Inflammatory macrophage treated with lipopolysaccharide for 1 hour (primary cell): ENCODE measurements around the gene DPP8.
"Not testable (repeated sequence)": the region's sequence is repeated elsewhere in the genome, so short reads cannot be mapped to it uniquely, and the experiment has no call there.

Source experiments
- DNase-seq, 2 donors: peaks; one replicate each; pipeline ENCODE4 v3.0.0-alpha.2; 2020 to 2022

DPP8 gene

DNA sequence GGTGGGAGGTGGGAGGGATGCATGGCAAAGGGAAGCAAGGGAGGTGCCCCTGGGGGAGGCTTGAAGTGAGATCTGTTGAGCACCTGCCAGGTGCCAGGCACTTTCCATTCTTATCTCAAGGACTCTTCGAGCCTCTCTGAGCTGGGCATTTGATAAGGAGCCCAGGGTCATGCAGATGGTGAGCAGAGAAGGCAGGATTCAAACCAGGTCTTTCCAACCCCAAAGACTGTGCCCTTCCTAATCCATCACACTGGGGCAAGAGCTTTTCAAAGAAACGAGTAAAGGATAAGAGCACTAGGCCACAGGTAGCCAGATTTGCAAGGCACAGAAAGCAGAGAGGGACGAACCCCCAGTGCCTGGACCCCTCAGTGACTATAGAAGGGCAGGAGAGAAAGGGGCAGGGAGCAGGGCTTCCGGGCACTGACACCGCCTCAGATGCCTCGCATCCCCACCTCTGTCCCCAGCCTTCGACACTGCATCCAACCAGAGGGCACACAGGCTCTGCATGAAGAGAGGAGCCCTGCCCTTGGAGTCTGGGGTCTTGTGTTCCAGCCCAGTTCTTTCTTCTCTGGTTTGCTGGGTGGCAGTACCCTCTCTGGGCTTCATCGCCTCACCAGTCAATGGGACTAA is 115.8 kb downstream of the DPP8 start:
- DNase-seq = no peak

DNA sequence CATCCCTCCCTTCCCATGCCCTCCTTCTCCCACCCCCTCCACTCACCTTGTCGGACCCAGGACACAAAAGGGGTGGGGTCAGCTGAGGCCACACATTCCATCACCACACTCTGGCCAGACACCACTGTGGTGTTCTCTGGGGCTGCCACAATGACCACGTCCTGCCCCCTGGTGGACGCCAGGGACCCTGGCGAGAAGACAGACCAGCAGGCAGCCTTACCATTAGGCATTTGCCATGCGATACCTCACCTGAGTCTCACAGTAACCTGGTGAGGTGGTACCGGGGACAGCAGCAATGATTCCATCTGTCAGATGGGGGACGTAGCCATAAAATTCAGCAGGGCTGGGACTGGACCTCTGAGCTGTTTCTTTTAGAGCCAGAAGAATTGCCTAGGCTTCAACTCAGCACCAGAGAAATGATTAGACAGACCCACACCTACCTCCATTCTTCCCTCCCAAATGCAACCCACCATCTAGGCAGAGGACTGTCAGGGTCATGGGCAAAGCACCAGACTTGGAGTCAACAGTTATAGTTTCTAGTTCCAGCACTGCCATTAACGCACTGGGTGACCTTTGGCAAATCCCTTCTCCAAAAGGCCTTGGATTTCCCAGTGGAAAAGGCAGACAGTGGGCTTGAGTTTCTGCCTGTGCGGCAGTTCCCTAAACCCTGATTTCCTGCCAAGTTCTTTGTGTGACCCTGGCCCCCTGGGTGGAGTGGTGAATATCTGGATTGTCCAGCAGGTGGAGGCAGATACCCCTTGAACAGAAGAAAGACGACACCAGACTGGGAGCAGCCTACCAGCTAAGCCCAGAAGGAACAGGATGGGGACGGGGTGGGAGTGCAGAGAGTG is 116.5 kb downstream of the DPP8 start:
- DNase-seq = peak; percentile 31 to 57

DNA sequence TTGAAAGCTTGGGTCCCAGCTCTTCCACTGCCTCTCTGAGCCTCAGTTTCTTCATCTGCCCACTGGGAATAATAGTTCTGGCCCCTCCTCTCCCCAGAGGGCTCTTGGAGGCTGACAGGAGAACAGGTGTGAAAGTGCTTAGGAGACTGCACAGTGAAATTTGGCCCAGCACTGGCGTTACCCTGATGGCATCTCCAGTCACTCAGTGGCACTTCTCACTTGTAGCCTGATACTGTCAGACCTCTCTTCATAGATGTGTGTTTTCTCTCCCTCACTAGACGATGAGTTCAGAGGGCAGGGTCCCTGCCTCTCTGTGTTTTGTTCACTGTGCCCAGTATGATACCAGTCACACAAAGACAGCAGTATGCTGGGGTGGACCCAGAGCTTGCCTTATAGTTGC is 117.5 kb downstream of the DPP8 start:
- DNase-seq = no peak

GRCh38 chr15:65399001-65399706 is 118.3 kb downstream of the DPP8 start:
- no peak for DNase-seq

DNA sequence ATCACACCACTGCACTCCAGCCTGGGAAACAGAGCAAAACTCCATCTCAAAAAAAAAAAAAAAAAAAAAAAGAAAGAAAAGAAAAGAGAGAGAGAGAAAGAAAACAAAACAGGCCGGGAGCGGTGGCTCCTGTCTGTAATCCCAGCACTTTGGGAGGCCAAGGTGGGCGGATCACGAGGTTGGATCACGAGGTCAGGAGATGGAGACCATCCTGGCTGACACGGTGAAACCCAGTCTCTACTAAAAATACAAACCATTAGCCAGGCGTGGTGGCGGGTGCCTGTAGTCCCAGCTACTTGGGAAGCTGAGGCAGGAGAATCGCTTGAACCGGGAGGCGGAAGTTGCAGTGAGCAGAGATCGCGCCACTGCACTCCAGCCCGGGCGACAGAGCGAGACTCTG is 119.0 kb downstream of the DPP8 start:
- not testable (repeated sequence) for DNase-seq

DNA sequence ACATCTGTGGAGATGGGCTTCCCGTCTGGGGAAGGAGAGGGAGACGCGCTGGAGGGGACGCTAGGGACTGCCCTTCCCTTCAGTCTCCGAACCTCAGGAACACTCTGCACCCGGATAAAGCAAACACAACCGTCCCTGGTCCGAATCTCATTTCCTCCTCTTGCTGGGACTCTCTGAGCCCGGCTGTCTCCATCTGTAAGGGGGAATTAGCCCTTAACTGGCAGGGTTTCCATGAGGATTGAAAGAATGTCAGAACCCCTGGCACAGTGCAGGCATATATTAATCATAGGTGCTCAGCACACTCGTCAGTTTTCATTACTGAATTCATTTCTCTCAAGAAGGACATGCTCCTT is 120.5 kb downstream of the DPP8 start:
- DNase-seq = no peak

DNA sequence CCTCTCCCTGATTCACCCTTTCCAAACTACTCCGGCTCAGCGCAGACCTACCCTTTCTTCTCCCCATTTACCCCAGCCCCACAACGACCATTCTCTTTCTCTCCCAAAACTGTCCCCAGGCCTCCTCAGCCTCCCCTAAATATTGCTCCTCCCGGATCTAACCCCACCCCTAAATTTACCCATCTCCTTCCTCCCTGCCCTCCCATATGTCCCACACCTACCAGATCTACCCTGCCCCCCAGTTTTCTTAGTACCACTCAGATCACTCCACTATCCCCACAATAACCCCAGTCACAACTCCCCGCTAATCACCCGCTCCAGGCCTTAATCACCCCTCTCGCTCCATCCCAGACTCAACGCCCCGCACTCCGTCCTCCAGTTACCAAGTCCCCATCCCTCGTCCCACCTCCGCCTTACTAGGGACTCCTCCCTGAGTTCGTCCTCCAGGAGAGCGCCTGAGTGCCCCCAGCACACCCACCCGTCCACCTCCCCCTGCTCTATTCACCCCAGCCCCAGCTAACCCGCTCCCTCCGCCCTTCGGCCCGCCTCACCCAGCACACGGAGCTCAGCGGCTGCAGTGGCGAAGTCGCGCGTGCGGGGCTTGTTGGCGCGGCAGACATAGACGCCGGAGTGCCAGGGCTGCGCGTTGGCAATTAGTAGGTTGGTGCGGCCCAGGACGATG is 121.1 kb downstream of the DPP8 start:
- DNase-seq = no peak

GRCh38 chr15:65395567-65396202 is 121.8 kb downstream of the DPP8 start:
- DNase-seq = no peak

- no peak for DNase-seq
Measured at GRCh38 chr15:65394936-65395335, 122.6 kb downstream of the DPP8 start.

DNA sequence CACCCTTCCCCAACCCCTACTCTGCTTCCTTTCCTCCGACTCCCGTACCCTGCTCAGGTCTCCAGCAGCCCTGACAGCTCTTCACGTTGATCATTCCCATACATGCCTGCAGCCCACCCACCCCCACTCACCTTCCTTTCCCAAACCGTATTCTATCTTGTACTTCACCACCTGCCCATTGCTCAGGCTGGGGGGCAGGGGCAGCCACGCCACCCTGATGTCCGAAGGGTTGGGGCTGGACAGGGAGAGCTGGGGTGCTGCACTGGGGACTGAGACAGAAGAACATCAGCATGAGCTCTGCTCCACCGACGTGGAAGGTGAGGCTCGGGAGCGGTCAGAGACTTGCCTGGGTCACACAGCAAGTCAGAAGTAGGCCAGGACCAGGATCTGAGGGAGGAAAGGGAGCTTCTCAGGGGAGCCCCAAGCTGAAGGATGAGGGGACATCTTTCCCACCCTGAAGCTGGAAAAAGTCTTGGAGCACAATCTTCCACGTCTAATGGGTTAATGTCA is 123.2 kb downstream of the DPP8 start:
- no peak for DNase-seq

DNA sequence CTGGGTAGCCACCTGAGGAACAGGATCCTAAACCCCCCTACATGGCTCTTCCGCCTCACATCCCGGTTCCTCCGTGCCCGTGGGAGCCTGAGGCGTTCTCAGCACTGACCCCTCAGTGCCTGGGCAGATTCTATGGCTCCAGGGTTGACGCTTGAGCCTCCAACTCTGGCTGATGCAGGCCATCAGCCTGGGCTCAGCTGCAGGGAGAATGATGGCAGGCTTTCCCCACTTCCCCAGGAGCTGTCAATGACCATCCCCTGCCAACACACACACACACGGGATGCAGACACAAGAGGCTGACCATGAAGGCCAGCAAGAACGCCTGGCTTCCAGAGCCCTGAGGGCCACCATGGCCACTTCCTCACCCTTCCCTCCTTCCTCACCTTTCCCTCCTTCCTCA is 123.9 kb downstream of the DPP8 start:
- no peak for DNase-seq

GRCh38 chr15:65393091-65393490 is 124.4 kb downstream of the DPP8 start:
- no peak for DNase-seq
